Subcutaneous adipose tissue (tissue), 4 donors: ENCODE results near the gene PALM3. TPM values are rescaled to one million over a fixed set of nuclear protein-coding genes. Genes with fewer than 3 reads are reported as not detected.

Experiments used
- CTCF ChIP-seq: fragments of 450-650 bp; IDR thresholded peaks from one replicate; pipeline ENCODE4 v1.5.1; 2016; ENCODE audit warnings: low read depth, mild to moderate bottlenecking, control low read depth, antibody characterized with exemption, moderate library complexity
- total RNA-seq, 4 donors: library from RNA; depleted of rRNA; stranded (reverse); fragments of >200 nt; gene quantifications; one replicate each; pipeline ENCODE4 v1.1.0, GENCODE V29; 2016

The PALM3 gene
- total RNA-seq, 4 donors from 2014 or later = not detected

GRCh38 chr19:14078411-14078810 lies 16.5 kb upstream of the PALM3 start:
- no peak for TF ChIP-seq CTCF

- no peak for TF ChIP-seq CTCF
Observed at GRCh38 chr19:14073925-14074838, 12.3 kb upstream of the PALM3 start.

GRCh38 chr19:14073261-14073924 lies 11.5 kb upstream of the PALM3 start:
- no peak for TF ChIP-seq CTCF

GRCh38 chr19:14072535-14073260 lies 10.8 kb upstream of the PALM3 start, which contains the start of gene MISP3:
Gene MISP3, plus strand, starts transcription at chr19:14072786. Its CDS starts 524 bp downstream, at chr19:14073310.
- no peak for TF ChIP-seq CTCF

- no peak for TF ChIP-seq CTCF
Observed at GRCh38 chr19:14070268-14071050, 8.6 kb upstream of the PALM3 start.

- TF ChIP-seq CTCF = no peak
Observed at GRCh38 chr19:14066134-14066533, 4.3 kb upstream of the PALM3 start.
